NCI-H460 (cell line): ENCODE measurements around the gene ALDH1A2. TPM values are rescaled to one million over a fixed set of nuclear protein-coding genes. Genes with fewer than 3 reads are reported as not detected.
"Not testable (repeated sequence)": the region's sequence is repeated elsewhere in the genome, so short reads cannot be mapped to it uniquely, and the experiment has no call there.

Experiments used
- DNase-seq: peaks from one replicate; pipeline ENCODE4 v3.0.0-alpha.2; 2016; ENCODE audit warnings: low read depth; ENCODE audit errors: extremely low read depth
- polyA plus RNA-seq: library from polyadenylated mRNA; depleted of rRNA; stranded (reverse); fragments of >200 nt; gene quantifications from 2 replicates; pipeline ENCODE4 v1.2.3, GENCODE V29; 2014; cell fraction: nucleus; rRNA removed
- total RNA-seq: library from RNA; depleted of rRNA; stranded (reverse); fragments of >200 nt; shearing (Covaris generic); gene quantifications from 2 replicates; pipeline ENCODE4 v1.2.3, GENCODE V29; 2014; rRNA removed

The ALDH1A2 gene
- not detected in 2 replicates for total RNA-seq
- polyA plus RNA-seq, result not detected in 2 replicates

- DNase-seq, result no peak
These were observed at the start of gene ALDH1A2 for GRCh38 chr15:58065445-58066041. ALDH1A2 (minus strand) TSS chr15:58065711; CDS start chr15:58065650, 61 bp downstream.

GRCh38 chr15:58114812-58115211, 49.3 kb upstream of the ALDH1A2 start:
- DNase-seq, result no peak

- DNase-seq, result no peak
These were observed 48.9 kb upstream of the ALDH1A2 start for GRCh38 chr15:58114388-58114787.

DNA sequence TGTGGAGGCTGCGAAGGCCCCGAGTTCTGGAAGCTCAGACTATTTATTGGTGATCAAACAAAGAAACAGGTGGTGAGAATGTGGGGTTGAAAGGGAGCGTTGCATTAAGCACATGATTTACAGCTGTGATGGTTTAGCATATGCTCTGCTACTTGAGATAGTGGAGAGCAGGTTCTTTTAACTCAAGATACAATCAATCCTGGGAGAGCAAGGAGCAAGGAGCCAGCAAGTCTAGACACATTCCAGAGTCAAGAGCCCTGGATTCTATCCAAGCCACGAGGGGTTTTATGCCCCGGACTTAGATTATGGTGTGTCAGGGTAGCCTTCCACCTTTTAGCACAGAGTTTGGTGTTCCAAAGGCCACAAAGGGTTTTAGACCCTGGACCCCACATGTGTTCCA, 47.8 kb upstream of the ALDH1A2 start:
- DNase-seq, result not testable (repeated sequence)

GRCh38 chr15:58111718-58112104, 46.2 kb upstream of the ALDH1A2 start:
- DNase-seq, result no peak

GRCh38 chr15:58110999-58111717, 45.6 kb upstream of the ALDH1A2 start:
- DNase-seq, result no peak

- no peak for DNase-seq
These were observed 43.9 kb upstream of the ALDH1A2 start for GRCh38 chr15:58109419-58109818.

DNA sequence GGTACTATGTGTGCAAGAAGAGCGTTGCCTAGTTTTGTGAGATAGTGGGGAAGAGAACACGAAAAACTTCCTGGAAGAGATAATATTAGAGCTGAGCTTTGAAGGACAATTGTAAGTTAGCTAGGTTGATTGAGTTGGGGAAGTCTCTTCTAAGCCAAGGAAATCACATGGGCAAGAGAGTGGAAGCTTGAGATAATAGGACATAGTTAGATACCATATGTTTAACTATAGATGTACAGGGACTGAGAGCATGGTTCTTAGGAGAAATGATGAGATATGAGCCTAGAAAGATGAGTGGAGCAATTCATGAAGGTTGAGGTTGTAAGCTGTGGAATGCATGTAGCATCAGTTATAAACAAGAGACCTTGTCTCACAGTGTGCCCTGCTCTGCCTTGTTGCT, 42.6 kb upstream of the ALDH1A2 start:
- DNase-seq, result no peak

DNA sequence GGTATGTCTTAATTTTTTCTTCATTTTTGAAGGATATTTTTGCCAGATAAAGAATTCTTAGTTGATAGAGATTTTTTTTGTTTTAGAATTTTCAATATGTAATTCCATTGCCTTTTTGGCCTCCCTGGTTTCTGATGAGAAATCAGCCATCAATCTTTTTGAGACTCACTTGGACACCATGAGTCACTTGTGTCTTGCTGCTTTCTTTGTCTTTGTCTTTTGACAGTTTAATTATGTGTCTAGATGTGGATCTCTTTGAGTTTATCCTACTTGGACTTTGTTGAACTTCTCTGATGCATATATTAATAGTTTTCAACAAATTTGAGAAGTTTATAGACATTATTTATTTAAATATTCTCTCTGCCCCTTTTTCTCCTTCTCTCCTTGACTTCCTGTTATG, 38.0 kb upstream of the ALDH1A2 start:
- DNase-seq, result no peak

DNA sequence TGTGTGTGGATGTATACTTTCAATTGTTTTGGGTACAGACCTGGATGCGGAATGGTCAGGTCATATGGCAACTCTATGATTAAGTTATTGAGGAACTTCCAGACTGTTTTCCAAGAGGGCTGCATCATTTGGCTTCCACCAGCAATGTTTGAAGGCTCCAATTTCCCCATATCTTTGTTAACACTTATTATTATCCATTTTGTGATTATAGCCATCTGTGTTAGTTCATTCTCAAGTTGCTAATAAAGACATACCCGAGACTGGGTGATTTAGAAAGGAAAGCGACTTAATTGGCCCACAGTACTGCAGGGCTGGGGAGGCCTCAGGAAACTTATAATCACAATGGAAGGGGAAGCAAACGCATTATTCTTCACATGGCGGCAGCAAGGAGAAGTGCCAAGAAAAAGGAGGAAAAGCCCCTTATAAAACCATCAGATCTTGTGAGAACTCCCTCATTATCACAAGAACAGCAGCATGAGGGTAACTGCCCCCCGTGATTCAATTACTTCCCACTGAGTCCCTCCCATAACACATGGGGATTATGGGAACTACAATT, 31.1 kb upstream of the ALDH1A2 start:
- DNase-seq, result no peak

DNA sequence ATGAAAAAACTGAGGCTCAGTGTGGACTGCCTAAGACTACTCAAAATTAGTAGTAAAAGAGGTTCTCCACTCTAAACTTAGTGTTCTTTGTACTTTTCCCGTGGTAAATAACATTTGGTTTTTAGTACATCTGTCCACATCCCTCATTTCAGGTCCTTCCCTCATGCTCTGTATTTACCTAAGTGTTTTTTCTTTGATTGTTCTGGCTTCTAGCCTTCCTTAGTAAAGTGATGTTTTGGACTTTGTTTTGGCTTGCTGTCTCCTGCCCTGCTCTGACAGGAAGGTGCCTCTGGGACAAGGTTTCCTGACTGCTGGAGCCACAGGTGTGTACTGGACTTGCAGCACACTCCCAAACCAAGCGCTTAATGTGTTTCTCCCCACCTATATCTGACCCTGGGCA, 29.9 kb upstream of the ALDH1A2 start:
- DNase-seq, result no peak

- no peak for DNase-seq
These were observed 22.4 kb upstream of the ALDH1A2 start for GRCh38 chr15:58087871-58088270.

GRCh38 chr15:58086491-58086890, 21.0 kb upstream of the ALDH1A2 start:
- no peak for DNase-seq

GRCh38 chr15:58083526-58083925, 18.0 kb upstream of the ALDH1A2 start:
- DNase-seq, result no peak

GRCh38 chr15:58081891-58082290, 16.4 kb upstream of the ALDH1A2 start:
- DNase-seq, result no peak

DNA sequence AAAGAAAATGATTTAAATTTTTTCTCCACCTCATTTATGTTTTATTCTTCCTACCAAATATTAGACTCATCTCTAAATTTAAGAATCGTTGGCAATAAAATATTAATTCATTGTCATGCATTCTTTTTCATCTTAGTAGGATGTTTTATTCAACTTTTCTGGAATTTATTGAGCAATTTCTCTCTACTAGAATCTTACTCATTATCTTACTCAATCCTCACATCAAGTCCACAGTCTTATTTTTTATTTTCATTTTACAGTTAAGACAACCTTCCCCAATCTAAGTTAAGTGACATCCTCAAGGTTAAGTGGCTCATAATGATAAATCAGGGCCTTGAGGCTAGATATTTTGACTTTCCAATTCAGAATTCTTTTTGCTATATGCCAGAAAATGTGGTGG, 15.9 kb upstream of the ALDH1A2 start:
- no peak for DNase-seq

DNA sequence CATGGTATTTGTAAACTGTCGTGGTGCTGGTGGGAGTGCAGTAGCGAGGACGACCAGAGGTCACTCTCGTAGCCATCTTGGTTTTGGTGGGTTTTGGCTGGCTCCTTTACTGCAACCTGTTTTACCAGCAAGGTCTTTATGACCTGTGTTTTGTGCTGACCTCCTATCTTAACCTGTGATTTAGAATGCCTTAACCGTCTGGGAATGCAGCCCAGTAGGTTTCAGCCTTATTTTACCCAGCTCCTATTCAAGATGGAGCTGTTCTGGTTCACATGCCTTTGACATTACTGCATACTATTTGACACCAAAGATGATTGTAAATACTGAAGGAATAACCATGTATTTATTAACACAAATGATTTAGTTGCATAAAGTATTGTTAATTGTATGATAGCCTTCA, 15.4 kb upstream of the ALDH1A2 start:
- not testable (repeated sequence) for DNase-seq

DNA sequence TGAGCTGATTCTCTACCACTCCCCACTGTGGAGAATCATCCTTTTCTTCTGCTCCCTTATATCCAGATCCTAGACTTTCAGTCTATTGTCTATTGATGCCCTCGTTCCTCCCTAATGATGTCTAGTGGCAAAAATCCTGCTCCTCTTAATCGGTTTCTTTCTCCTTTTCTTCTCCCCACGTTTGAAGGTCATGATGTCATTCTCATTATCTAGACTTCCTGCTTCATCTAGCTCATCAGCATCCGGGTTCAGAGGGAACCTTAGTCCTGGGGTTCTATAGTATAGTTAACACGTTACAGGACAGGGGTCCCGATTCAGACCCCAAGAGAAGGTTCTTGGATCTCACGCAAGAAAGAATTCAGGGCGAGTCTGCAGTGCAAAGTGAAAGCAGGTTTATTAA, 14.9 kb upstream of the ALDH1A2 start:
- no peak for DNase-seq

GRCh38 chr15:58078591-58078990, 13.1 kb upstream of the ALDH1A2 start:
- DNase-seq, result no peak

DNA sequence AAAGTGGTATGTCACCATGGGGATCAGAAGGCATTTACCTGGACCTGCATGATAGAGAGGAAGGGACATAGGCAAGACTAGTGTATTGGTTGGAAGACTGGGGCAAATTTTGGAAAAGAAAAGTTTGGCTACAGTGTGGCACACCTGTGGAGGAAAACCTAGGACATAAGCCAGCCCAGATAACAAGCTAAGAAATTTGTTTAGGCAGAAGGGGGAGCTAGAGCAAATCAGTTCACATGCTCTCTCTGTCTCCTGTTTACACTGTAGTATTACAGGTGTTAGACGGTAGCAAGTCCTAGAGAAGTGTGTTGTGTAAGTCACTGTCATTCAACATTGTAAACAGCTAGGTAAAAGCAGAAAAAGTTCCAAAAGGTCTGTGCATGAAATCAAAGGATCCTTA, 11.9 kb upstream of the ALDH1A2 start:
- no peak for DNase-seq

GRCh38 chr15:58074452-58074851, 8.9 kb upstream of the ALDH1A2 start:
- DNase-seq, result no peak

GRCh38 chr15:58070801-58071418, 5.4 kb upstream of the ALDH1A2 start:
- DNase-seq, result peak; percentile 63
